ENCODE measurements around the gene ZNF407.

The ZNF407 gene

DNA sequence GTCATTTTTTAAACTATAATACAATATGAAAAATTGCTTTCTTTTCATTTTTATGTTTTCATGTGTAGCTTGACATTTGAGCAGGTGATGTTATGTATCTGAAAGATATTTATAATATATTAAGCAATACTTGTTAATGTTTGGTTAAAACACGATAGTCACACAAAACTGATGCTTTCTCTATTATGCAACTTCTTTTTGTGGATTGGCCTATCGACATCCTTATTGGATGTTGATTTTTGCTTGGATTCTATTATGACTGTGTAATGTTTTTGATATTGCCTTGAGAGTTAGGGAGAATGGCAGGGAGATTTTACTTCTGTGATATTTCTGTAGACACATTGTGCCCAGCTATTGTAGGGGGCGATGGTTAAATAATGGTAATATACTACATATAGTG lies 128.0 kb downstream of the ZNF407 start:
- DNase-seq (ENCODE audit: low read depth): no peak
- TF ChIP-seq, protein P1, sequence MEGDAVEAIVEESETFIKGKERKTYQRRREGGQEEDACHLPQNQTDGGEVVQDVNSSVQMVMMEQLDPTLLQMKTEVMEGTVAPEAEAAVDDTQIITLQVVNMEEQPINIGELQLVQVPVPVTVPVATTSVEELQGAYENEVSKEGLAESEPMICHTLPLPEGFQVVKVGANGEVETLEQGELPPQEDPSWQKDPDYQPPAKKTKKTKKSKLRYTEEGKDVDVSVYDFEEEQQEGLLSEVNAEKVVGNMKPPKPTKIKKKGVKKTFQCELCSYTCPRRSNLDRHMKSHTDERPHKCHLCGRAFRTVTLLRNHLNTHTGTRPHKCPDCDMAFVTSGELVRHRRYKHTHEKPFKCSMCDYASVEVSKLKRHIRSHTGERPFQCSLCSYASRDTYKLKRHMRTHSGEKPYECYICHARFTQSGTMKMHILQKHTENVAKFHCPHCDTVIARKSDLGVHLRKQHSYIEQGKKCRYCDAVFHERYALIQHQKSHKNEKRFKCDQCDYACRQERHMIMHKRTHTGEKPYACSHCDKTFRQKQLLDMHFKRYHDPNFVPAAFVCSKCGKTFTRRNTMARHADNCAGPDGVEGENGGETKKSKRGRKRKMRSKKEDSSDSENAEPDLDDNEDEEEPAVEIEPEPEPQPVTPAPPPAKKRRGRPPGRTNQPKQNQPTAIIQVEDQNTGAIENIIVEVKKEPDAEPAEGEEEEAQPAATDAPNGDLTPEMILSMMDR (IDR thresholded peaks at IDR 0.05; ENCODE audit: low read depth, low read length, missing control alignments): no peak

DNA sequence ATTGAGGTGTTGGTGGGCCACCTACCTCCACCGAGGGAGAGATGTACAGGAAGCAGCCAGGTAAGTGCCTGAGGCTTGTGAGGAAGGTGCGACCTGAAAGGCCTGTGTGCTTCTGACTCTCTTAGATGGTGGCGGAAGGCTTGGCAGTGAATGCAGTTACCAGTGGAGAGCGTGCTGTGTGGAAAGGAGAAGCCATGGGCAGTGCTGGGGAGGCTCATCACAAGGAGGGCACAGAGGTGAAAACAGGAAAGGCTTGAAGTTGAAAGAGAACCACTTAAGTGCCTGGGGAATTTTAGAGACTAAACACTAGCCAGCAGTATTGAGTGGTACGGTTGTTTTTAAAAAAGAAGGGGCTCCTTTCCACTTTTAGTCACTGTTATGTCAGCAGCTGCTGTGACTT lies 130.9 kb downstream of the ZNF407 start:
- DNase-seq (ENCODE audit: low read depth): no peak
- no peak overlapping the region for H3K4me3 ChIP-seq (ENCODE audit: low read depth, low read length)
- TF ChIP-seq, protein P1 (IDR thresholded peaks at IDR 0.05; ENCODE audit: low read depth, low read length, missing control alignments): no peak

More for the DNA sequence above, 128.0 kb downstream of the ZNF407 start:
- H3K4me3 ChIP-seq (ENCODE audit: low read depth, low read length): no peak overlapping the region

DNA sequence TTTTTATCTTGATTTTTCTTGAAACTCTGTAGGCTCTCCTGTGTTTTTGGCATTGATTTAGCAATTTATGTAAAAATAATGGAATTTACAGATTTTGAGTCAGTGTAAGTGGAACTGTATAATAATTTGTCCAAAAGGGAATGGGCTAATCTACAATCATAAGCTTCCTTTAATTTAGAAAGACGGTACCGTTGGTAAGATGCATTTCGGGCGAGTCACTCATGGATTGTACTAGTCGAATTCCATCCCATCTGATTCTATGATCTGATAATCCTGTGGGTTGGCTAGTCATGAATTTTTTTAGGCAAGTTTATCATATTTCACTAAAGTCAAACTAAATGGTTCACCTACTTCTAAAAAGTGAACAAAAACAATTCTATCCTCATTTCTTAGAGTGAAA lies 133.4 kb downstream of the ZNF407 start:
- H3K4me3 ChIP-seq (ENCODE audit: low read depth, low read length): no peak overlapping the region
- DNase-seq (ENCODE audit: low read depth): no peak
- TF ChIP-seq, protein P1 (IDR thresholded peaks at IDR 0.05; ENCODE audit: low read depth, low read length, missing control alignments): no peak

DNA sequence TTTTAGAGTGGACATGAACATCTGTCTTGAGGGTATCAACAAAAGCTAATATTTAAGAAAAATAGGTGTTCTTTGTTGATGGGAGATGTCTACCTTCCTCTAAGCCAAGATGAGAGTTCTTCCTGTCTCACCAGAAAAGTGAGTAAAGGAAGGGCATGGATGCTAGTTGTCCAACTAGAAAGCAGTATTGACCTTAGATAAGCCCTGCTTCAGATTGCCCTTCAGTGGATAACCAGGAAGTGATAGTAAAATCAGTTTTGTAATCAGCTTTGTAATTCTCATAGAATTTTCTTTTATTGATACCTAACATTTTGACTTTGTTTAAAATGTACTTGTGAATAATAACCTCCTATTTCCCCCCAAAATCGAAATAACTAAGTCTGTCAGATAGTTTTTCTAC lies 134.7 kb downstream of the ZNF407 start:
- no peak for DNase-seq (ENCODE audit: low read depth)
- H3K4me3 ChIP-seq (ENCODE audit: low read depth, low read length): no peak overlapping the region
- TF ChIP-seq, protein P1 (IDR thresholded peaks at IDR 0.05; ENCODE audit: low read depth, low read length, missing control alignments): no peak

GRCh38 chr18:74733598-74733997 lies 135.9 kb downstream of the ZNF407 start:
- TF ChIP-seq, protein P1 (IDR thresholded peaks at IDR 0.05; ENCODE audit: low read depth, low read length, missing control alignments): no peak
- H3K4me3 ChIP-seq (ENCODE audit: low read depth, low read length): no peak overlapping the region
- DNase-seq (ENCODE audit: low read depth): no peak

DNA sequence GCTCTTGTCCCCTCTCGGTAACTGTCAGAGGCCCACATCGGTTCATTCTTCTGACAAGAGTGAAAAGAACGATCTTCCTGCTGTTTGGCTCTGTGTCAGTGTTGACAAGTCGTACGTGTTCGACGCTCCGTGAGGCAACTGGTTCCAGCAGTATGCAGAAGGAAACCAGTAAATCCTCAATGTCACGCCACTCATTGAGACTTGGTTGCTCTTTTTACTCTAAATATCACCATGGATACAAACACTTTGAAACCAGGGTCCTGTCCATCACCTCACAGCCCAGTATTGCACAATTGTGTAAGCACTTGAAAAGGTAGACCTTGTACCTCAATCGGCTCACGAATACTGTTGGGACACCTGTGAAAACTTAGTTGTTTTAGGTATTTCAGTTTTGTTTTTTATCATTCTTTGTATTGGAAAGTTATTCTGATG lies 136.4 kb downstream of the ZNF407 start:
- TF ChIP-seq, protein P1 (IDR thresholded peaks at IDR 0.05; ENCODE audit: low read depth, low read length, missing control alignments): no peak
- no peak overlapping the region for H3K4me3 ChIP-seq (ENCODE audit: low read depth, low read length)
- no peak for DNase-seq (ENCODE audit: low read depth)

GRCh38 chr18:74739926-74740325 lies 142.3 kb downstream of the ZNF407 start:
- TF ChIP-seq, protein P1 (IDR thresholded peaks at IDR 0.05; ENCODE audit: low read depth, low read length, missing control alignments): no peak
- DNase-seq (ENCODE audit: low read depth): no peak
- no peak overlapping the region for H3K4me3 ChIP-seq (ENCODE audit: low read depth, low read length)
